B cell (primary cell): ENCODE data around the gene KCNQ2.

ENCODE experiments used
- CTCF ChIP-seq: fragments of 200-600 bp; IDR thresholded peaks from one replicate; pipeline ENCODE4 v1.8.0; 2022; ENCODE audit warnings: antibody characterized with exemption, mild to moderate bottlenecking
- EZH2 ChIP-seq: IDR thresholded peaks from 2 replicates; pipeline ENCODE4 v1.6.1; 2012; ENCODE audit warnings: borderline replicate concordance, low read depth, mild to moderate bottlenecking, moderate library complexity, low read length; ENCODE audit not compliant: insufficient read depth, poor library complexity, severe bottlenecking

GRCh38 chr20:63449025-63449424, 23.4 kb downstream of the KCNQ2 start:
- TF ChIP-seq CTCF (no peak), EZH2 (no peak)
